GM12878 (cell line): ENCODE results near the gene COL4A1.

Experiments
- CTCF ChIP-seq, 3 experiments: IDR thresholded peaks in 2 of 3; conservative IDR thresholded peaks in 1 of 3; 2 replicates each; pipeline ENCODE4 v1.5.1; 2011; ENCODE audit warnings: low read depth in 3 of 3, low read length in 3 of 3, mild to moderate bottlenecking in 3 of 3, control low read depth in 2 of 3, moderate library complexity in 2 of 3, inconsistent platforms in 1 of 3, mixed read lengths in 1 of 3; ENCODE audit not compliant: control insufficient read depth in 2 of 3, insufficient read depth in 1 of 3; ENCODE audit errors: extremely low read depth in 1 of 3
- EGR1 ChIP-seq, 2 experiments: IDR thresholded peaks; 1 replicate in 1 of 2; 2 replicates in 1 of 2; pipeline ENCODE4 v1.6.1; 2011 to 2012; ENCODE audit warnings: low read depth in 2 of 2, low read length in 2 of 2, borderline replicate concordance in 1 of 2, mild to moderate bottlenecking in 1 of 2, moderate library complexity in 1 of 2
- FOS ChIP-seq: IDR thresholded peaks from 3 replicates; pipeline ENCODE4 v1.6.1; 2011; ENCODE audit warnings: borderline replicate concordance; ENCODE audit not compliant: insufficient read length; ENCODE audit errors: extremely low read depth
- NKRF ChIP-seq: fragments of 450-650 bp; conservative IDR thresholded peaks from 2 replicates; pipeline ENCODE4 v1.6.1; 2017; ENCODE audit warnings: mild to moderate bottlenecking, moderate library complexity
- NRF1 ChIP-seq: conservative IDR thresholded peaks from 2 replicates; pipeline ENCODE4 v1.6.1; 2011; ENCODE audit warnings: mild to moderate bottlenecking, low read depth, low read length, improper control_type of control experiment
- POLR2AphosphoS5 ChIP-seq: IDR thresholded peaks from 2 replicates; pipeline ENCODE4 v1.6.1; 2011; ENCODE audit warnings: mild to moderate bottlenecking, low read length, inconsistent platforms
- SIN3A ChIP-seq: IDR thresholded peaks from 2 replicates; pipeline ENCODE4 v1.6.1; 2012; ENCODE audit warnings: low read depth, low read length, improper control_type of control experiment

GRCh38 chr13:110155072-110155471 is 151.9 kb downstream of the COL4A1 start:
- no peak for TF ChIP-seq CTCF (IDR thresholded peaks at IDR 0.05 in 2 of 3, conservative IDR thresholded peaks at IDR 0.05 in 1 of 3; ENCODE audit: control insufficient read depth in 2 of 3, extremely low read depth in 1 of 3, insufficient read depth in 1 of 3, low read depth in 3 of 3, low read length in 3 of 3)
- no peak for TF ChIP-seq SIN3A
- TF ChIP-seq POLR2AphosphoS5, result no peak
- no peak for TF ChIP-seq NRF1
- TF ChIP-seq FOS, result no peak
- no peak for TF ChIP-seq EGR1 (IDR thresholded peaks at IDR 0.05; ENCODE audit: borderline replicate concordance in 1 of 2, low read depth in 2 of 2, low read length in 2 of 2)
- TF ChIP-seq NKRF, result no peak
